Naive B cell (primary cell): ENCODE results near the gene HGS. TPM values are rescaled to one million over a fixed set of nuclear protein-coding genes. Genes with fewer than 3 reads are reported as not detected.

Source experiments
- ATAC-seq, 2 donors: fragments of 150-1000 bp; cut with Tn5 transposase; 2 replicates each; pipeline ENCODE4 v1.10.0; 2021; ENCODE audit warnings: low read depth in 2 of 2, mild to moderate bottlenecking in 2 of 2, moderate library complexity in 2 of 2
- DNase-seq: peaks from one replicate; pipeline ENCODE4 v3.0.0; 2022
- H3K27ac Mint-ChIP-seq, 6 donors: one replicate each; pipeline ENCODE4 v1.8.0; 2020 to 2022; ENCODE audit warnings: mild to moderate bottlenecking in 6 of 6, mixed read lengths in 6 of 6, moderate library complexity in 5 of 6, inconsistent platforms in 2 of 6
- H3K27me3 Mint-ChIP-seq, 3 donors: one replicate each; pipeline ENCODE4 v1.8.0; 2021 to 2022; ENCODE audit warnings: mixed read lengths in 3 of 3, mild to moderate bottlenecking in 1 of 3
- H3K36me3 Mint-ChIP-seq, 2 donors: one replicate each; pipeline ENCODE4 v1.8.0; 2020 to 2022; ENCODE audit warnings: mixed read lengths in 2 of 2, inconsistent platforms in 1 of 2, mild to moderate bottlenecking in 1 of 2
- H3K4me1 Mint-ChIP-seq, 3 donors: one replicate each; pipeline ENCODE4 v1.8.0; 2020 to 2022; ENCODE audit warnings: mixed read lengths in 3 of 3, inconsistent platforms in 1 of 3, mild to moderate bottlenecking in 1 of 3, moderate library complexity in 1 of 3
- H3K4me3 Mint-ChIP-seq, 8 donors: one replicate each; pipeline ENCODE4 v1.8.0; 2020 to 2022; ENCODE audit warnings: mild to moderate bottlenecking in 8 of 8, mixed read lengths in 8 of 8, moderate library complexity in 8 of 8, inconsistent platforms in 2 of 8
- H3K9me3 Mint-ChIP-seq, 7 donors: one replicate each; pipeline ENCODE4 v1.8.0; 2020 to 2022; ENCODE audit warnings: mixed read lengths in 7 of 7, mild to moderate bottlenecking in 5 of 7, inconsistent platforms in 2 of 7, moderate library complexity in 1 of 7
- polyA plus RNA-seq, 6 donors: library from polyadenylated mRNA; unstranded; fragments of 300-500 nt; fragmentation: Illumina TruSeq; gene quantifications; one replicate each; pipeline ENCODE4 v1.2.3, GENCODE V29; 2021; ENCODE audit warnings: low read depth in 6 of 6

The HGS gene
- polyA plus RNA-seq, 6 donors from 2014 or later = 11.3 to 47.6 (median 21.7) TPM

DNA sequence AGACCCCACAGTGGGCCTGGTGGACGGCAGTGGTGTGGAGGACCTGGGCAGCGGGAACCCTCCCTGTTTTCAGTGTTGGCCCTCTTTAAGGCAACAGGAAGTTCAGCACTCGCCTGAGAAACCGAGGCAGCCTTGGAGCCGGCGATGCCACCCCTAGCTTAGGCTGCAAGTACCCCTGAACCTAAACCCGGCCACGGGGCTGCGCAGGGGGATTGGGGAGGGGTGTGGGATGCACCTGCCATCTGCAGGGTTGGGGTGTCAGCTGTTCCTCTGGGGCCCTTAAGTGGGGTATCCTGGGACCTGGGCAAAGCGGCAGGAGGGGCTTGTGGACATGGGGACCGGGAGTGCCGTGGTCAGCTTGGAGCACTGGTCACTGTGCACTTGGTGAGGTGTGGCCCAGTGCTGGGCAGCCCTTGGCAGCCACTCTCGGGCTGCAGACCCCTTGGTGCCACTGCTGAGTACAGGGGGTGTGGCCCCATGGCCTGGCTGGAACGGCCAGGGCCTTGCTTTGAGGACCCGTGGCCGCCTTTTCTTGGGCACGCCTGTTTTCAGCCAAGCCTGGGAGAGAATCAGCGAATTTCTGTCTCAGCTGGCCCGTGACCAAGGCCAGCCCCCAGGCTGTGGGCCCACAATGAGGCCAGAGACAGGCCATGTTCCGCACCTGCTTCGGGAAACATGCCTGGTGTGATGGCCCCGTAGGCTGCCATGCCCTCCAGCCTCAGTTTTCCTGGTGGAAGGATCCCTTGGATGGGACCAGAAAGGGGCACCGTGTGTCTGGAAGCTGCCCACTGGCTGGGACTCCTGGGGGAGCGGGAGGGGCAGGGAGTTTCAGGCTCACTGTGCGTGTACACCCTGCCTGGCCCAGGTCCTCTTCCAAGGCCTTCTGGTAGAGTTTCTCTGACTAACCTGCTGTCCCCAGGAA, 24.2 kb downstream of the HGS start:
- no peak overlapping the region for H3K27ac Mint-ChIP-seq
- H3K27me3 Mint-ChIP-seq = no peaks in the 10 kb centered on the region
- no peak for DNase-seq
- no peak overlapping the region for H3K4me3 Mint-ChIP-seq
- peaks cover 18 to 37% (median 25%) of the 10 kb centered on the region in 3 donors for H3K4me1 Mint-ChIP-seq
- H3K36me3 Mint-ChIP-seq = peaks cover 0 to 6% of the 10 kb centered on the region in 2 donors
- no peaks in the 10 kb centered on the region for H3K9me3 Mint-ChIP-seq
- no peak for ATAC-seq

DNA sequence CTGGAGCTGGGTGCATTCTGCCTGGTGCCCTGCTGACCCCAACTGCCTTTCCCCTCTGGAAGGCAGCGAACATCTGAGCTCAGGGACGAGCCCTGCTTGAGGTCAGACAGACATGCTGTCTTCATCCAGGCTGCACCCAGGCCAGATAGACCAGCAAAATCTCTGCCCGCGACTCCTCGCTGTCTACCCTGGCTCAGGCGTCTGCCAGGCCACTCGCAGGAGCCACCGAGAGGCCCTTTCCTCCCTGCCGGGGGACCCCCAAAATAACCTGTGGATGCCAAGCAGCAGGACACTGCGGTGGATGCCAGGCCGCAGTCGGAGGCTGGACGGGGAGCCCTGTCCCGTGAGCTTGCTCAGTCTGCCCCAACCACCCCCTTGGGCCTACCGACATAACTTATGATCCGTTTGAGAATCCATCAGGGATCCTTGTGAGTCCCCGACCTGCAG, 25.0 kb downstream of the HGS start:
- H3K36me3 Mint-ChIP-seq = peaks cover 0 to 6% of the 10 kb centered on the region in 2 donors
- no peaks in the 10 kb centered on the region for H3K27me3 Mint-ChIP-seq
- peak overlapping the region in 1 of 6 donors; percentile 51 for H3K27ac Mint-ChIP-seq
- H3K4me3 Mint-ChIP-seq = no peak overlapping the region
- H3K9me3 Mint-ChIP-seq = no peaks in the 10 kb centered on the region
- DNase-seq = no peak
- peaks cover 18 to 38% (median 25%) of the 10 kb centered on the region in 3 donors for H3K4me1 Mint-ChIP-seq
- ATAC-seq = no peak

DNA sequence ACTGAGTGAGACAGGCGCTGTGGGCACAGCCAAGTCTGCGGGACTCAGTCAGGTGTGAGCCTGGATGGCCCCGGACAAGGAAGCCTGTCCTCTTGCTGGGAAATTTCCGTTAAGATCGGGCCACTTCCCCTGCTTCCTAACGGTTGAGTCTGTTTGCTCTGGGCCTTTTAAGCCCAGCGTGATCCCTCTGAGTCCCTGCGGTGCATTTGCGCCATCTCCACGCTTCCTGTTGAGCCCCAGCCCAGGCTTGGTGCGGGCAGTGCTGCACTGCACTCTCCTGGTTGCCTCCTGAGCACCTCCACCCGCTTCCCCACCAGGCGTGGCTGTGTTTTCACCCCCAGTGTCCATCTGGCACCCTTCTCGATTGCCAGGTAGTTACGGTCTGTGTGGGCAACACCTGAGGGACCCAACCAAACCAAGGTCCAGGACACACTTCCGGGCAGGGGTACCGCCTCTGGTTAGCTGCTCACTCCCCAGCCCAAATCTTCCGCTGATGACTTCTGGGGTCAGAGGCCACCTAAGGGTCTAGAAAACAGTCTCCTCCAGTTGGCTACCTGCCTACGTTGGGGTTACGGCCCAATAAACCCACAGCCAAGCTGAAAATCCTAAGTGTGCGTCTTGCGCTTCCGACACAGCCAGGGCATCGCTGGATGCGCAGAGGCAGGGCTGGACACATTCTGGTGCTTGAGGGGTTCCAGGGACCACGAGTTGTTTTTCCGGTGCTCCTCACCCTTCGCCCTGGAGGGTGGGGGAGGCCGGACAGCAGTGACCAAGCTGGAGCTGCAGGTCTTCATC, 26.9 kb downstream of the HGS start:
- no peak for ATAC-seq
- peak overlapping the region in 1 of 6 donors; percentile 26 for H3K27ac Mint-ChIP-seq
- no peak for DNase-seq
- no peaks in the 10 kb centered on the region for H3K9me3 Mint-ChIP-seq
- H3K4me3 Mint-ChIP-seq = peak overlapping the region; percentile 70 to 84 (median 78)
- peaks cover 0 to 6% of the 10 kb centered on the region in 2 donors for H3K36me3 Mint-ChIP-seq
- H3K27me3 Mint-ChIP-seq = no peaks in the 10 kb centered on the region
- peaks cover 13 to 24% (median 19%) of the 10 kb centered on the region in 3 donors for H3K4me1 Mint-ChIP-seq

DNA sequence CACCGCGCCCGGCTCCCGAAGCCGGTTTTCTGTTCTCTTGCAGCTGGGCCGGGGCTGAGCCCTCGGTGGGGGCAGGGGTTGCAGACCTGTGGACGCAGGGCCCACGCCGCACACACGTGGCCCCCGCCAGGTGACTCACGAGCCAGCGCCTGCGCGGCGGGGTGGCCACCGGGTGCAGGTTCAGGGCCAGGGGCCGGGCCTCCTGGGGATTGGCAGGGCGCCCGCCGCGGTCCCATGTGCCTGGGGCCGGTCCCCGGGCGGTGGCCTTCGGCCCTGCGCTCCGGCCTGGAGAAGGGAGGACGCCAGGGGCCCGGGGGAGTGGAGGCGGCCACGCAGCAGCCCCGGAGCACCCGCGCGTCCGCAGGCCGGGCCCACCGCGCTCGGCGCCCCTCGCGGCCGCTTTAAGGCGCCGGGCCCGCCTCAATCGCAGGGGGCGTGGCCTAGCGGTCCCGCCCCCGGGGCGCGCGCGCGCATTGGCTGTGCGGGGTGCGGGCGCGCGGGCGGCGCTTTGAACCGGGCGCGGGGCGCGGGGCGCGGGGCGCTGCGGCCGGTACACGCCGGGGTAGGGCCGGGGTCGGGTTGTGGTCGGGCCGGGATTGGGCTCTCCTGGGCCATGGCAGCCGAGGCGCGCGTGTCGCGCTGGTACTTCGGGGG, 28.1 kb downstream of the HGS start, which contains the start of gene SLC25A10:
Gene SLC25A10 (plus strand): TSS at position 471 of the 654 bp plus-strand sequence. CDS start 143 bp downstream, at position 614.
- Mint-ChIP-seq H3K27ac (peak within 1 kb of the TSS in 3 of 6 donors; percentile 29 to 68 (median 39)), H3K9me3 (no peaks in the 10 kb centered on the region), H3K4me1 (peaks cover 10 to 21% (median 17%) of the 10 kb centered on the region in 3 donors), H3K27me3 (no peaks in the 10 kb centered on the region), H3K36me3 (no peaks in the 10 kb centered on the region), H3K4me3 (peak within 1 kb of the TSS; percentile 79 to 92 (median 88))
- ATAC-seq = peak; percentile 89 to 90
- DNase-seq = peak; percentile 73

GRCh38 chr17:81712468-81713003, 28.7 kb downstream of the HGS start:
- H3K9me3 Mint-ChIP-seq = no peaks in the 10 kb centered on the region
- no peaks in the 10 kb centered on the region for H3K27me3 Mint-ChIP-seq
- ATAC-seq (peak; percentile 14 to 22), DNase-seq (no peak)
- peak overlapping the region in 2 of 6 donors; percentile 29 to 39 for H3K27ac Mint-ChIP-seq
- peak overlapping the region; percentile 76 to 92 (median 88) for H3K4me3 Mint-ChIP-seq
- H3K4me1 Mint-ChIP-seq = peaks cover 10 to 21% (median 17%) of the 10 kb centered on the region in 3 donors
- H3K36me3 Mint-ChIP-seq = no peaks in the 10 kb centered on the region

DNA sequence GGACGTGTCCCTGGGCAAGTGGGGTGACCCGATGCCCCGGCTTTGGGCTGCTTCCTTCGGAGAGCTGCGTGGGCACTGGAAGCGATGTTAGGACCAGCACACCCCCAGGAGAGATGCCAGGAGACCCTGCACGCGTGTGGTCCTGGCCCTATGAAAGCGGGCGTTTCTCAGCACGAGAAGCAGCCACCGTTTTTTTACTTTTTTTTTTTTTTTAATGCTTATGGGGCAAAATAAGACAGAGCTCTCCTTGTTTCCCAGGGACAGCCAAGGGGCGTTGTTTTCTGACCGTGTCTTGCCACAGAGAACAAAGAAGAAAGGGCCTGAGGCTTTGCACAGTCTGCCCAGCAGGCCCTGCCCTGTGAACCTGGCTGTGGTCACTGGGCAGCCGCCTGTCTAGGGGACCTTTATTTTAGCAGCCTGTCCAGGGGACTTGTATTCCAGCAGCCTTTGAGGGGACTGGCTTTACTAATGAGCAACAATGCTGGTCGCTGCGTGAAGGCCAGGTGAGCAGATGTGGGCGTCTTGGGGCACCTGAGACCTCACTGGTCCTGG, 29.3 kb downstream of the HGS start:
- Mint-ChIP-seq H3K36me3 (no peaks in the 10 kb centered on the region), H3K4me1 (peaks cover 10 to 21% (median 17%) of the 10 kb centered on the region in 3 donors), H3K9me3 (no peaks in the 10 kb centered on the region), H3K27me3 (no peaks in the 10 kb centered on the region), H3K4me3 (peak overlapping the region; percentile 76 to 92 (median 88)), H3K27ac (peak overlapping the region in 2 of 6 donors; percentile 29 to 39)
- no peak for DNase-seq
- ATAC-seq = no peak

DNA sequence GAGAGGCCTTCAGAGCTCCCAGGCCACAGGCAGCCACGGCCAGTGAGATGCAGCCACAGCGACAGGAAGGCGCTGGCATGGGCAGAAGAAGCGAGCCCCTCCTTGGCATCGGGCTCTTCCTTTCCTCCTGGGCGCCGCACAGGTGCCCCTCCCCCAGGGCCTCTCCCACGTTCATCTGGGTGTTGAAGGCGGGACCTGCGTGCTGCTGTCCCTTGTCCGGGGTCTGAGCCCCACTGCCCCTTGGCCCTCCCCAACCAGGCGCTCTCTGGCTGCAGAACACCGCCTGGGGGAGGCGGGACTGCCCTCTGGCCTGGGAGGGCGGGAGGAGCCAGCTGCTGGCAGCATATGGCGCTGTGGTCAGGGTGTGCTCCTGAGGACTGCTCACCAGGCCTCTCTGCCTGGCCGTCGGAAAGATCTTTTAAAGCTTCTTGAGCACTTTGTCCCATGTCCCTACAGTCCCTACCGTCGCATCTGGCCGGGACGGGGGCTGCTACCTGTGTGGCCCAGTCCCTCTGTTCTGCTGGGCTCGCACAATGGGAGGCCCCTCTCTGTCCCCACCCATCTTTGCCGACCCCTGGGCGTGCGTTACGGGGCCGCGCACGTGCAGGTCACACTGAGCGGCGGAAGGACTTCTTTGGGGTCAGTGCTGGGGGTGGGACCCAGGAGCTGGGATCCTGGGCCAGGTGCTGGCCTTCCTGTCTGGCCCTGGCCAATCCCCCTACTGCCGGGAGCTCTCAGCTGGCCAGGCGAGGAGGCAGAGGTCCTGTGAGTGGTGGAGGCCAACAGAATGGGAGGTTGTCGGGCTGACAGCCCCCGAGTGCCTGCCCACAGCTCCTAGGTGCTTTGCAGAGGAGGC, 30.0 kb downstream of the HGS start:
- H3K27ac Mint-ChIP-seq = no peak overlapping the region
- H3K4me3 Mint-ChIP-seq = peak overlapping the region in 7 of 8 donors; percentile 3 to 85 (median 37)
- no peaks in the 10 kb centered on the region for H3K36me3 Mint-ChIP-seq
- ATAC-seq = no peak
- no peak for DNase-seq
- H3K27me3 Mint-ChIP-seq = no peaks in the 10 kb centered on the region
- H3K4me1 Mint-ChIP-seq = peaks cover 10 to 21% (median 17%) of the 10 kb centered on the region in 3 donors
- no peaks in the 10 kb centered on the region for H3K9me3 Mint-ChIP-seq

DNA sequence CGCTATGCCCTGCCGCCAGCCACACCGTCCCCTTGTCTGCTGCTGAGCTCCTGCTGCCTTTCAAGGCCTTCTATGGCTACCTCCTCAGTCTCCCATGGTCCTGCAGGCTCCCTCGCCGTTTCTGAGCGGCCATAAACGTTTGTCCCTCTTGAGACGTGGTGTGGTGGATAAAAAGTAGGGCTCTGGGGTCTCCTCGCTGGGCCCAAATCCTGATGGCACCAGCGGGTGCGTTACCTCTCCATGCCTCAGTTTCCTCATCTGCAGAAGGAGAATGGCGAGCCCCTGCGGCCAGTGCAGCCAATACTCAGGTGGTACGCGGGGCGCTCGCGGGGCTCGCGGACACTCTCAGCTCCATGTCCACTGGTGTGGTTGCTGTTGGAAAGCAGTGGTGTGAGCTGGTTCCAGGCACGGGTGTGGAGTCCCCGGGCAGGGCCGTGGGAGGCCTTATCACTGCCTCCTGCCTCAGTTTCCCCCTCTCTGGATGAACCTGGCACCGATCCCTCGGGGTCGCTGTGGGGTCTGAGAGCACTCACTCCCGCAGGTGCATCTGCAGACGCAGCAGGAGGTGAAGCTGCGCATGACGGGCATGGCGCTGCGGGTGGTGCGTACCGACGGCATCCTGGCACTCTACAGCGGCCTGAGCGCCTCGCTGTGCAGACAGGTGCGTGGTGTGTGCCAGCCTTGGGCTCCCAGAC, 30.7 kb downstream of the HGS start:
- Mint-ChIP-seq H3K4me1 (peaks cover 10 to 21% (median 17%) of the 10 kb centered on the region in 3 donors), H3K27me3 (no peaks in the 10 kb centered on the region), H3K4me3 (peak overlapping the region in 3 of 8 donors; percentile 12 to 36 (median 12)), H3K36me3 (no peaks in the 10 kb centered on the region), H3K9me3 (no peaks in the 10 kb centered on the region), H3K27ac (peak overlapping the region in 1 of 6 donors; percentile 9)
- DNase-seq (no peak), ATAC-seq (no peak)

DNA sequence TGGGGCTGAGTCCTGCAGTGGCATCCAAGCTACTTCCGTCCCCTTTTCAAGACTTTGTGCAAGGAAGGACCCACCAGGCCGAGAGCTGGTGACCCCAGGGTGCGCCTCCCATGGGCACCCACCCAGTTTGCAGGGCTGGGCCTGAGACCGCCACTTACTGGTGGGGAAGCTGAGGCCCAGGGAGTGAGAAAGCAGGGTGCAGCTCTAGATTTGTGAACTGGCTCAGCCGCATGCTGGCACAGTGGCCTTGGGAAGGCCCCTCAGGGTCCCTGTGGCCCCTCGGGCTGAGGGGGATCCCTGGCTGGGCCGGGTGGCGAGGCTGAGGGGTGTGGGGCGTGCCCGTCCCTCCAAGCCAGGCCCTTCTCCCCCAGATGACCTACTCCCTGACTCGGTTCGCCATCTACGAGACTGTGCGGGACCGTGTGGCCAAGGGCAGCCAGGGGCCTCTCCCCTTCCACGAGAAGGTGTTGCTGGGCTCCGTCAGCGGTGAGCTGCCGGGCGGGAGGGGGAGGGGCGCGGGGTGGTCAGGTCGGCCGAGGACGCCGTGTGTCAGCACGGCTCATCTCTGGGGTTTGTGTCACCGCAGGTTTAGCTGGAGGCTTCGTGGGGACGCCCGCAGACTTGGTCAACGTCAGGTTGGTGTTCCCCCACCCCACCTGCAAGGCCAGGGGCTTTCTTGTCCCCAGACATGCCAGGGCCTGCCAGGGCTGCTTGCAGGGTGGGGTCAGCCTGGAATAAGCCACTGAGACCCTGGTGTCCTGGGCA, 31.5 kb downstream of the HGS start:
- Mint-ChIP-seq H3K36me3 (no peaks in the 10 kb centered on the region), H3K27ac (peak overlapping the region in 1 of 6 donors; percentile 9), H3K9me3 (no peaks in the 10 kb centered on the region), H3K4me1 (peaks cover 10 to 18% (median 17%) of the 10 kb centered on the region in 3 donors), H3K27me3 (no peaks in the 10 kb centered on the region), H3K4me3 (peak overlapping the region in 1 of 8 donors; percentile 36)
- DNase-seq (no peak), ATAC-seq (no peak)

- Mint-ChIP-seq H3K27ac (no peak overlapping the region), H3K4me3 (no peak overlapping the region), H3K9me3 (no peaks in the 10 kb centered on the region), H3K4me1 (peaks cover 4 to 11% (median 11%) of the 10 kb centered on the region in 3 donors), H3K36me3 (no peaks in the 10 kb centered on the region), H3K27me3 (no peaks in the 10 kb centered on the region)
- ATAC-seq (no peak), DNase-seq (no peak)
Measured at GRCh38 chr17:81715872-81716673, 32.3 kb downstream of the HGS start.
